Left lung (tissue), 10 donors: ENCODE measurements around the gene OTUB1. TPM values are rescaled to one million over a fixed set of nuclear protein-coding genes. Genes with fewer than 3 reads are reported as not detected.

Experiments
- ATAC-seq: fragments of 200-7000 bp; cut with Tn5 transposase; one replicate; pipeline ENCODE4 v1.9.1; 2020; ENCODE audit warnings: moderate library complexity
- DNase-seq, 4 donors: peaks; one replicate each; pipeline ENCODE4 v3.0.0-alpha.2; 2013 to 2020
- H3K27ac ChIP-seq, 2 donors: fragments of 200-600 bp; sonication (generic) in 1 of 2; one replicate each; pipeline versions ENCODE4 v1.5.0 to v1.8.0; 2020 to 2021
- H3K27me3 ChIP-seq, 2 donors: fragments of 200-600 bp; sonication (generic) in 1 of 2; one replicate each; pipeline versions ENCODE4 v1.5.0 to v1.8.0; 2020 to 2021
- H3K36me3 ChIP-seq, 2 donors: fragments of 200-600 bp; sonication (generic) in 1 of 2; one replicate each; pipeline versions ENCODE4 v1.5.0 to v1.8.0; 2020 to 2021
- H3K4me1 ChIP-seq, 2 donors: fragments of 200-600 bp; one replicate each; pipeline ENCODE4 v1.8.0; 2021
- H3K4me3 ChIP-seq, 2 donors: fragments of 200-600 bp; sonication (generic) in 1 of 2; one replicate each; pipeline versions ENCODE4 v1.5.0 to v1.8.0; 2020 to 2021; ENCODE audit warnings: mild to moderate bottlenecking in 1 of 2
- H3K9me3 ChIP-seq, 2 donors: fragments of 200-600 bp; sonication (generic) in 1 of 2; one replicate each; pipeline versions ENCODE4 v1.5.0 to v1.8.0; 2020 to 2021
- intact Hi-C, 2 donors: fragments of 100-400 bp; cut with DNase I; formaldehyde crosslinking; loops; one replicate each; pipeline versions ENCODE4 v1.11.2 to v1.14.2; 2022
- polyA plus RNA-seq, 6 donors: library from polyadenylated mRNA; unstranded; fragments of 120-200 nt; gene quantifications; one replicate each; pipeline ENCODE4 v1.2.1, GENCODE V29; 2013; ENCODE audit not compliant: insufficient read length in 6 of 6
- total RNA-seq, 2 donors: library from RNA; stranded (reverse); fragmentation: NEBNext Ultra II Directional; extraction: Animal tissue kit (Norgen Biotek cat#: 25700); gene quantifications; one replicate each; pipeline ENCODE4 v1.2.1, GENCODE V29; 2021
- TF ChIP-seq, protein P1 (sequence below), 2 donors: fragments of 200-600 bp; sonication (generic) in 1 of 2; IDR thresholded peaks; one replicate each; pipeline versions ENCODE4 v1.5.0 to v1.8.0; 2021; ENCODE audit warnings: antibody characterized with exemption in 2 of 2
- donor health status: DM: no; HTN: yes; CAD: no.
- donor health status: DM: no; HTN: no; CAD: no.

Gene OTUB1
- total and polyA plus RNA-seq, 8 donors = 65.0 to 94.8 (median 83.1) TPM

DNA sequence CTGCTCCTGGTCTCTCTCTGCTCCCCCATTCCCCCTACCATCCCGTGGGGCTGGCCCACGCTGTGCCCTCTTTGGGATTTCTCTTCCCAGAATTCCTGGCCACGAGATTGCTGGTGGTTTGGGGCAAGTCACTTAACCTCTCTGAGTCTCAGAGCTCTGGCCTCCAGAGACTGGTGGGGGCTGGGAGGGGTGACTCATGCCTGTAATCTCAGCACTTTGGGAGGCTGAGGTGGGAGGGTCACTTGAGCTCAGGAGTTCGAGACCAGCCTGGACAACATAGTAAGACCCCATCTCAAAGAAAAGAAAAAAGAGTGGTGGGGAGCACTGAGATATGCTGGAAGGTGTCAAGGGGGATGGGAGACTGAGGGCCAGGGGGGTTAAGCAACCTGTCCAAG lies 18.3 kb downstream of the OTUB1 start:
- Histone ChIP-seq H3K9me3 (no peaks in the 10 kb centered on the region), H3K27ac (no peak overlapping the region), H3K4me1 (peaks cover 32 to 48% of the 10 kb centered on the region in 2 donors), H3K36me3 (no peaks in the 10 kb centered on the region), H3K4me3 (no peak overlapping the region), H3K27me3 (peaks cover 0 to 78% of the 10 kb centered on the region in 2 donors)
- DNase-seq = no peak
- ATAC-seq = no peak
- TF ChIP-seq, protein P1, sequence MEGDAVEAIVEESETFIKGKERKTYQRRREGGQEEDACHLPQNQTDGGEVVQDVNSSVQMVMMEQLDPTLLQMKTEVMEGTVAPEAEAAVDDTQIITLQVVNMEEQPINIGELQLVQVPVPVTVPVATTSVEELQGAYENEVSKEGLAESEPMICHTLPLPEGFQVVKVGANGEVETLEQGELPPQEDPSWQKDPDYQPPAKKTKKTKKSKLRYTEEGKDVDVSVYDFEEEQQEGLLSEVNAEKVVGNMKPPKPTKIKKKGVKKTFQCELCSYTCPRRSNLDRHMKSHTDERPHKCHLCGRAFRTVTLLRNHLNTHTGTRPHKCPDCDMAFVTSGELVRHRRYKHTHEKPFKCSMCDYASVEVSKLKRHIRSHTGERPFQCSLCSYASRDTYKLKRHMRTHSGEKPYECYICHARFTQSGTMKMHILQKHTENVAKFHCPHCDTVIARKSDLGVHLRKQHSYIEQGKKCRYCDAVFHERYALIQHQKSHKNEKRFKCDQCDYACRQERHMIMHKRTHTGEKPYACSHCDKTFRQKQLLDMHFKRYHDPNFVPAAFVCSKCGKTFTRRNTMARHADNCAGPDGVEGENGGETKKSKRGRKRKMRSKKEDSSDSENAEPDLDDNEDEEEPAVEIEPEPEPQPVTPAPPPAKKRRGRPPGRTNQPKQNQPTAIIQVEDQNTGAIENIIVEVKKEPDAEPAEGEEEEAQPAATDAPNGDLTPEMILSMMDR (IDR thresholded peaks at IDR 0.05) = no peak
- intact Hi-C loops = no loop called here

DNA sequence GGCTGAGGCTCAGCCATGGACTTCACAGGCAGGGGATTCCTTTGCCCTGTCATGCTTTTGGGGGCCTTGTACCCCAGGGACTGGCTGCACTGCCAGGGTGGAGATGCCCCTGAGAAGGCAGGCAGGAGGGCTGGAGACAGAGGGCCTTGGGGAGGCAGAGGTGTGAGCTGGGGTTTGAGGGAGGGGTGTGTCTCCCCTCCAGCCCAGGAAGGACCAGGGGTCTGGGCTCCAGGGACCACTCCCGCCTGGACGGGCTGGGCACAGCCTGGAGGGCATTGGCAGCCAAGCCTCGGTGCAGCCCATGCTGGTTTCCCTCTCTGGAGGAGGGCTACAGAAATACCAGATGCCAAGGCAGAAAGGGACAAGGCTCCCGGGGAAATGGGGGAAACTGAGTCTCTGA lies 19.5 kb downstream of the OTUB1 start:
- Histone ChIP-seq H3K27me3 (peaks cover 0 to 67% of the 10 kb centered on the region in 2 donors), H3K4me1 (peaks cover 23 to 37% of the 10 kb centered on the region in 2 donors), H3K36me3 (no peaks in the 10 kb centered on the region), H3K9me3 (no peaks in the 10 kb centered on the region), H3K27ac (no peak overlapping the region), H3K4me3 (no peak overlapping the region)
- intact Hi-C loops = no loop called here
- TF ChIP-seq, protein P1 (IDR thresholded peaks at IDR 0.05) = no peak
- ATAC-seq (no peak), DNase-seq (no peak)

DNA sequence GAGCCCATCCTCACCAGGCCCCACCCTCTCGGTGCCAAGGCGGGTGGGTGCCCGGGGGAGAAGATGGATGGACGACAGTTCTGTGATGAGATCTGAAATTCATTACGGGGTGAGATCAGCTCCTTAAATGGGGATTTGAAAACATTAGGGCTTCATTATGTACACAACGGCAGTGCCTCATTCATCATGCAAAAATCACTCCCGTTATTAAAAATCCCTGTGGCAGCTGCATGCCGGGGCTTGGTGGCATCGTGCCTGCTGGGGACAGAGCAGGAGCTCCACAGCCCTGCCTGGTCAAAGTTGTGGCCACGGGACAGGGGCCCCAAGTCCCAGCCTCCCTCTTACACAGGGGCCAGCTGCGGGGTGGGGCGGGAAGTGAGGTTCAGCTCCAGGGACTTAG lies 20.2 kb downstream of the OTUB1 start:
- Histone ChIP-seq H3K27ac (no peak overlapping the region), H3K9me3 (no peaks in the 10 kb centered on the region), H3K36me3 (no peaks in the 10 kb centered on the region), H3K4me1 (peaks cover 19 to 30% of the 10 kb centered on the region in 2 donors), H3K27me3 (peaks cover 0 to 60% of the 10 kb centered on the region in 2 donors), H3K4me3 (no peak overlapping the region)
- DNase-seq (no peak), ATAC-seq (no peak)
- intact Hi-C loops = no loop called here
- TF ChIP-seq, protein P1 (IDR thresholded peaks at IDR 0.05) = no peak

DNA sequence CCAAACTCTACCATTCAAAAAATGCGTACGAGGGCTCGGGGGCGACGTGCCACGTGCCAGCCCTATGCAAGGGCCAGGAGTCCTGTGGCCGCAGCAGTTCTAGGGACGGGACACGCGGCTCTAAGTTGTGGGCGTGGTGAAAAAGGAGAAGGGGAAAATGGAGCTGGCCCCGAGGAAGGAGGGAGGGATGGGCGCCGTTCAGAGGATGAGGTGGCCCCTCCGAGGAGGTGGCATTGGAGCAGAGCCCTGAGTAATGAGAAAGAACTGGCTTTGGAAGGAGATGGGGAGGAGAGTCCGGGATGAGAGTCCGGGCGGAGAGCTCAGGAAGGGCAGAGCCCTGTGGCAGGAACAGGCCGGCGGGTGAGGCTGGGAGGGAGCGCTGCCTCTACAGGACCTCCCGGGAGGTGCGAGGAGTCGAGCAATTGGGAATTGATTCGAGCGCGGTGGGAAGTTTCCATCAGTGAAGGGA lies 21.0 kb downstream of the OTUB1 start:
- Histone ChIP-seq H3K4me1 (peaks cover 14 to 22% of the 10 kb centered on the region in 2 donors), H3K36me3 (no peaks in the 10 kb centered on the region), H3K9me3 (no peaks in the 10 kb centered on the region), H3K4me3 (peak overlapping the region; percentile 35 to 42), H3K27ac (no peak overlapping the region), H3K27me3 (peaks cover 0 to 52% of the 10 kb centered on the region in 2 donors)
- intact Hi-C loops = no loop called here
- DNase-seq (peak in 2 of 4 donors; percentile 53 to 78), ATAC-seq (peak; percentile 64)
- TF ChIP-seq, protein P1 (IDR thresholded peaks at IDR 0.05) = no peak

DNA sequence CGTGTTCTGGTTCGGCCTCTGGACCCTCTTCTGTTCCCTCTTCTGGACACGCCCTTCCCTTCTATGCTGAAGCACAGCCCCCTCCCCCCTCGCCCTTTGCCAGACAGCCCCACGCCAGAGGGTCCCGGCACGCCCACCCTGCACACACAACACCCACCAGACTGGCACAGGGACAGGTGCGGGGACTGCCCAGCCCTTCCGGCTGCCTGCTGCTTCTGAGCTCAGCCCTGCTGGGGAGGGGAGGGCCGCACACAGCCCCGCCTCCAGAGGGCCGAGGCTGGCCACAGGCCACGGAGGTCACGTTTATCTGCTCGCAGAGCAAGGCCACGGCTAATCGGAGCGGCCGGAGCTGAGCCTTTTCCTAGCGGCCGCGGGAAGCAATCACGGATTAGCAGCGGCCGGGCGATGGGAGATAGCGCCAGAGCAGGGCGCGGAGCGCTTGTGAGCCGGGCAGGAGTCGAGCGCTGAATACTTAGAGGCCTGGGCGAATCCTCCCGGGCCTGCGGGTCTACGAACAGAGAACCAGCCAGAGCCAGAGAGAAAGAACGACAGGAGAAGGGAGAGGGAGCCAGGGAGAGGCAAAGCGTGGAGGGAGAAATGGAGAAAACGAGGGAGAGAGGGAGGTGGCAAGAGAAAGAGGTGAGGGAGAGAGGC lies 21.5 kb downstream of the OTUB1 start:
- intact Hi-C loops = no loop called here
- ATAC-seq (peak; percentile 96), DNase-seq (peak in 3 of 4 donors; percentile 37 to 92 (median 78))
- H3K4me1 ChIP-seq = peaks cover 14 to 18% of the 10 kb centered on the region in 2 donors
- no peak overlapping the region for H3K27ac ChIP-seq
- H3K36me3 ChIP-seq = no peaks in the 10 kb centered on the region
- H3K9me3 ChIP-seq = no peaks in the 10 kb centered on the region
- TF ChIP-seq, protein P1 (IDR thresholded peaks at IDR 0.05) = peak in 1 of 2 donors; percentile 41
- H3K4me3 ChIP-seq = peak overlapping the region; percentile 35 to 42
- H3K27me3 ChIP-seq = peaks cover 0 to 46% of the 10 kb centered on the region in 2 donors
